Mesenchymal stem cell (in vitro differentiated cells and primary cell): Measurements from ENCODE around the gene BAG2.
A peak's percentile ranks its signal among the peaks of the same experiment; 100 is the strongest.

Experiments
- DNase-seq: peaks from one replicate; pipeline ENCODE4 v3.0.0-alpha.2; 2013
- H2AFZ ChIP-seq: one replicate; pipeline ENCODE4 v1.6.1; 2013; ENCODE audit warnings: low read depth, mild to moderate bottlenecking, control low read depth, inconsistent platforms, low read length, moderate library complexity
- H2AK5ac ChIP-seq: 2 replicates; pipeline ENCODE4 v1.6.1; 2013; ENCODE audit warnings: low read length, moderate library complexity, mild to moderate bottlenecking, inconsistent platforms; ENCODE audit not compliant: severe bottlenecking
- H2BK120ac ChIP-seq: one replicate; pipeline ENCODE4 v1.6.1; 2013; ENCODE audit warnings: low read depth, mild to moderate bottlenecking, inconsistent platforms, low read length, moderate library complexity
- H2BK12ac ChIP-seq, 2 experiments: one replicate each; pipeline ENCODE4 v1.6.1; 2013; ENCODE audit warnings: inconsistent platforms in 2 of 2, low read length in 2 of 2, mild to moderate bottlenecking in 2 of 2, moderate library complexity in 2 of 2, control low read depth in 1 of 2
- H2BK15ac ChIP-seq: one replicate; pipeline ENCODE4 v1.6.1; 2013; ENCODE audit warnings: mild to moderate bottlenecking, low read depth, inconsistent platforms; ENCODE audit not compliant: poor library complexity, severe bottlenecking
- H2BK5ac ChIP-seq: 2 replicates; pipeline ENCODE4 v1.6.1; 2013; ENCODE audit warnings: low read depth, mild to moderate bottlenecking, low read length, control low read depth, inconsistent platforms; ENCODE audit not compliant: poor library complexity, severe bottlenecking
- H3K14ac ChIP-seq, 2 experiments: one replicate each; pipeline ENCODE4 v1.6.1; 2013; ENCODE audit warnings: inconsistent platforms in 2 of 2, low read length in 2 of 2, control low read depth in 1 of 2, mild to moderate bottlenecking in 1 of 2, moderate library complexity in 1 of 2
- H3K18ac ChIP-seq, 2 experiments: one replicate each; pipeline ENCODE4 v1.6.1; 2013; ENCODE audit warnings: inconsistent platforms in 2 of 2, low read length in 2 of 2, control low read depth in 1 of 2, low read depth in 1 of 2, mild to moderate bottlenecking in 1 of 2
- H3K23ac ChIP-seq, 2 experiments: one replicate each; pipeline ENCODE4 v1.6.1; 2013; ENCODE audit warnings: inconsistent platforms in 2 of 2, low read length in 2 of 2, mild to moderate bottlenecking in 2 of 2, moderate library complexity in 2 of 2, control low read depth in 1 of 2
- H3K27ac ChIP-seq: 2 replicates; pipeline ENCODE4 v1.5.1; 2013; ENCODE audit warnings: mild to moderate bottlenecking, moderate library complexity, low read length, control low read depth, inconsistent platforms; ENCODE audit not compliant: poor library complexity, severe bottlenecking
- H3K27me3 ChIP-seq, 2 experiments: 2 replicates each; pipeline versions ENCODE4 v1.6.1 to v1.7.0; 2013; ENCODE audit warnings: low read length in 2 of 2, mild to moderate bottlenecking in 2 of 2, moderate library complexity in 2 of 2, control low read depth in 1 of 2, inconsistent platforms in 1 of 2; ENCODE audit not compliant: control insufficient read depth in 1 of 2, insufficient read depth in 1 of 2
- H3K36me3 ChIP-seq, 2 experiments: 2 replicates each; pipeline versions ENCODE4 v1.6.1 to v1.7.0; 2013; ENCODE audit warnings: low read length in 2 of 2, control low read depth in 1 of 2, inconsistent platforms in 1 of 2, low read depth in 1 of 2, mild to moderate bottlenecking in 1 of 2; ENCODE audit not compliant: insufficient read depth in 2 of 2, control insufficient read depth in 1 of 2
- H3K4ac ChIP-seq, 2 experiments: one replicate each; pipeline ENCODE4 v1.6.1; 2013; ENCODE audit warnings: inconsistent platforms in 2 of 2, low read length in 2 of 2, mild to moderate bottlenecking in 2 of 2, moderate library complexity in 2 of 2, control low read depth in 1 of 2, low read depth in 1 of 2
- H3K4me1 ChIP-seq: 2 replicates; pipeline ENCODE4 v1.6.1; 2013; ENCODE audit warnings: low read depth, low read length, control low read depth; ENCODE audit not compliant: control insufficient read depth, insufficient read depth
- H3K4me2 ChIP-seq: 2 replicates; pipeline ENCODE4 v1.6.1; 2013; ENCODE audit warnings: low read length, mild to moderate bottlenecking, inconsistent platforms; ENCODE audit not compliant: poor library complexity, severe bottlenecking
- H3K4me3 ChIP-seq, 2 experiments: 2 replicates each; pipeline versions ENCODE4 v1.5.1 to v1.7.0; 2013; ENCODE audit warnings: low read length in 2 of 2, mild to moderate bottlenecking in 2 of 2, control low read depth in 1 of 2, low read depth in 1 of 2; ENCODE audit not compliant: insufficient read depth in 1 of 2
- H3K79me1 ChIP-seq: replicated peaks from 2 replicates; pipeline ENCODE4 v1.6.1; 2013; ENCODE audit warnings: mild to moderate bottlenecking, control low read depth, low read length, inconsistent platforms; ENCODE audit not compliant: poor library complexity, severe bottlenecking
- H3K9ac ChIP-seq: 2 replicates; pipeline ENCODE4 v1.7.0; 2013; ENCODE audit warnings: mild to moderate bottlenecking, low read length, moderate library complexity
- H3K9me3 ChIP-seq: 2 replicates; pipeline ENCODE4 v1.7.0; 2013; ENCODE audit warnings: mild to moderate bottlenecking, low read length; ENCODE audit not compliant: control insufficient read depth
- H4K8ac ChIP-seq: one replicate; pipeline ENCODE4 v1.6.1; 2013; ENCODE audit warnings: inconsistent platforms, mild to moderate bottlenecking, low read length, moderate library complexity
- H4K91ac ChIP-seq: one replicate; pipeline ENCODE4 v1.6.1; 2013; ENCODE audit warnings: mild to moderate bottlenecking, low read length, inconsistent platforms
- WGBS: methylation state at CpG from one replicate; pipeline ENCODE4 v1.1.7; 2013; ENCODE audit warnings: mixed read lengths; 5-methylcytosine and 5-hydroxymethylcytosine counted together

The BAG2 gene

DNA sequence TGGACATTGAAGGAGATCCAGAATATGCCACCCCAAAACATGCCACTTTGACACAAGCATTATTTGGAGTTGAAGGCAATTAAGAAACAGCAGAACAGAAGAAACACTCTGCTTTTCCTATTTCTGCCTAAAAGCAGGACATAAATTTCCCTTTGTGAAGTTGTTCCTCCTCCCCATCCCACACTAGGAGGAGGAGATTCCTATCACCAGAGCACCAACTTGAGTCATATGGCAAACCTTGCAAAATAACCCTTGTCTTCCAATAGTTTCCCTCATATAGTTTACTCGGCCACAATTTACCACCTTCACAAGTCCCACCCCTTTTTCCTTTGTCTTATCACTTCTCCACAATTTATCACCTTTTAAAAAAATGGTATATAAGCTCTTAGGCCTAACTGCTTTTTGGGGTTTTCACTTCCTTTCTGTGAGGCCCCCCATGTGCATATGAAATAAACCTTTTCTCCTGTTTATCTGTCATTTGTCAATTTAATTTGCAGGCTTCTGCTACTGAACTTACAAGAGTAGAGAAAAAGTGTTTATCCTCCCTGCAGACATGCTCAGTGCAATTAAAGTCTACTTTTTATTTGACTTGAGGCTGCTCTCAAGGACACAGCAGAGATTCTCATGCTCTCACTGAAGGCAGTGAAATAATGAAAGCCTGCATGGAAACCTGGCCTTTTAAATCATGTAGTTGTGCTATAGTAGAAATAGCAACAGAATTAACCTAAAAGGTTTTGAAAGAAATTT, 52.8 kb downstream of the BAG2 start:
- Histone ChIP-seq H2AFZ (no peak overlapping the region), H3K4ac (no peak overlapping the region), H3K18ac (no peak overlapping the region), H2BK15ac (no peak overlapping the region), H3K14ac (no peak overlapping the region), H2AK5ac (no peak overlapping the region), H4K8ac (no peak overlapping the region), H3K9me3 (no peaks in the 10 kb centered on the region), H3K4me1 (no peaks in the 10 kb centered on the region), H4K91ac (no peak overlapping the region), H3K36me3 (peaks cover 0 to 4% of the 10 kb centered on the region in 2 experiments), H3K79me1 (peaks cover 2% of the 10 kb centered on the region), H3K27ac (no peak overlapping the region), H3K9ac (peak overlapping the region; percentile 67), H3K4me3 (no peak overlapping the region), H3K4me2 (no peak overlapping the region), H3K27me3 (no peaks in the 10 kb centered on the region), H2BK12ac (no peak overlapping the region), H2BK5ac (no peak overlapping the region), H3K23ac (no peak overlapping the region), H2BK120ac (no peak overlapping the region)
- WGBS, result 44% methylated on average over 1 of the region's 1 CpG
- peak; percentile 68 for DNase-seq

DNA sequence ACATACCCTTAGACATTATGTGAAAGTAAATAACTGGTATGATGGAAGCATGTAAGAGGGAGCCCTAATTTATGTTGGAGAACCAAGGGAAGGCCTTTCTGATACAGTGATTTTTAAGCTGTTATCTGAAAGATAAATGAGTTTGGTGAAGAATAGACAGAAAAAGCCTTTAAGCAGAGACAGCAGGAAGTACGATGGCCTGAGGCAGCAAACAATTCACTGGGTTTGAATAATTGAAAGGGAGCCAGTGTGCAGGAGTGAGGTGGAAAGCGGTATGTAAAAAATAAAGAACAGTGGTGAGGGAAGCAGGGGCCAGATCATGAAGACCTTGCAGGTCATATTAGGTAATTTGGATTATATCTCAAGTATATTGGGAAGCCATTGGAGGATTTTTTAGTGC, 54.1 kb downstream of the BAG2 start:
- DNase-seq, result no peak
- Histone ChIP-seq H3K23ac (no peak overlapping the region), H3K4me3 (no peak overlapping the region), H3K27me3 (no peaks in the 10 kb centered on the region), H3K4ac (no peak overlapping the region), H2AFZ (no peak overlapping the region), H3K14ac (no peak overlapping the region), H2BK120ac (no peak overlapping the region), H4K8ac (no peak overlapping the region), H3K4me2 (no peak overlapping the region), H3K9me3 (no peaks in the 10 kb centered on the region), H3K9ac (no peak overlapping the region), H2BK12ac (no peak overlapping the region), H3K27ac (no peak overlapping the region), H3K4me1 (no peaks in the 10 kb centered on the region), H3K79me1 (peaks cover 2% of the 10 kb centered on the region), H3K18ac (no peak overlapping the region), H3K36me3 (peaks cover 0 to 4% of the 10 kb centered on the region in 2 experiments), H2AK5ac (no peak overlapping the region), H2BK5ac (no peak overlapping the region), H4K91ac (no peak overlapping the region), H2BK15ac (no peak overlapping the region)
- WGBS, result 81% methylated on average over 2 of the region's 2 CpGs
